C4-2B (cell line): ENCODE data around the gene SOCS7.

ENCODE experiments used
- ZFX ChIP-seq: fragments of 450-650 bp; IDR thresholded peaks from 2 replicates; pipeline ENCODE4 v1.6.1; 2017
- TF ChIP-seq, protein P1 (sequence below): fragments of 450-650 bp; conservative IDR thresholded peaks from 2 replicates; pipeline ENCODE4 v1.5.1; 2017; ENCODE audit warnings: mild to moderate bottlenecking

DNA sequence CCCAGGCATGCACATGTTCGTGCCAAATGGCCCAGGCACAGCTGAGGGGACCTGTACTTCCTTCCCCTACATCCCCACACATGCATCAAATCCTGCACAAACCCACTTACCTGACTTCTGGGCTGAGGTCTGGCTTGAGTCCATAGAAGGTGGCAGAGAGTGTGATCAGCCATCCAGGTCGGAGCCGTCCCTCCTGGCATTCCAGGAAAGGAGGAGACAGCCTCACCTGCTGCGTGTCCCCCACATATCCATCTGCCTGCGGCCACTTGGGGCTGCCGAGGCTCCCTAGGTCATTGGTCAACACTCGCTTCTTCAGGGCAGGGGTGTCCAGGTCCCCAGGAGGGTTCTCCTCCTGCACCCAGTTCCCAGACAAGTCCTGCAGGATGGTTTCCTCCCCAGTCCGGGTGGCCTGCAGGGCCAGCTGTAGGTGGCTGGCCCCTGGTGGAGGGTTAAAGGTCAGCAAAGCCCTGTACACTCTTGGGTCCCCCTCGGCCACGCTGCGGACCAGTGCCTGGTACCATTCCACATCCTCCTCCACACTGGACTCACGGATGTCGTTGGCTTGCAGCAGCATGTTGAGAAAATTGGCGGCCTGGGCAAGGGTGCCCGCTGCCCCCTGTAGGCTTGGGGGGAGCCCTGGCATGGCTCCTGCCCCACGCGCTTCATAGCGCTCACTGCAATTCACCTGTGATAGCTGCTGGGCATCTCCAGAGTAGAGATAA, 8.6 kb upstream of the SOCS7 start:
- TF ChIP-seq, protein P1, sequence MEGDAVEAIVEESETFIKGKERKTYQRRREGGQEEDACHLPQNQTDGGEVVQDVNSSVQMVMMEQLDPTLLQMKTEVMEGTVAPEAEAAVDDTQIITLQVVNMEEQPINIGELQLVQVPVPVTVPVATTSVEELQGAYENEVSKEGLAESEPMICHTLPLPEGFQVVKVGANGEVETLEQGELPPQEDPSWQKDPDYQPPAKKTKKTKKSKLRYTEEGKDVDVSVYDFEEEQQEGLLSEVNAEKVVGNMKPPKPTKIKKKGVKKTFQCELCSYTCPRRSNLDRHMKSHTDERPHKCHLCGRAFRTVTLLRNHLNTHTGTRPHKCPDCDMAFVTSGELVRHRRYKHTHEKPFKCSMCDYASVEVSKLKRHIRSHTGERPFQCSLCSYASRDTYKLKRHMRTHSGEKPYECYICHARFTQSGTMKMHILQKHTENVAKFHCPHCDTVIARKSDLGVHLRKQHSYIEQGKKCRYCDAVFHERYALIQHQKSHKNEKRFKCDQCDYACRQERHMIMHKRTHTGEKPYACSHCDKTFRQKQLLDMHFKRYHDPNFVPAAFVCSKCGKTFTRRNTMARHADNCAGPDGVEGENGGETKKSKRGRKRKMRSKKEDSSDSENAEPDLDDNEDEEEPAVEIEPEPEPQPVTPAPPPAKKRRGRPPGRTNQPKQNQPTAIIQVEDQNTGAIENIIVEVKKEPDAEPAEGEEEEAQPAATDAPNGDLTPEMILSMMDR = no peak
- TF ChIP-seq ZFX = no peak
